HL-60 (cell line): Measurements from ENCODE around the gene ZFR2.

Experiments used
- DNase-seq, 2 experiments: peaks; one replicate each; pipeline ENCODE4 v3.0.0-alpha.2; 2010 to 2020; ENCODE audit warnings: low read depth in 1 of 2, low spot score in 1 of 2
- H3K27ac ChIP-seq: fragments of 250-450 bp; sonication (Bioruptor Pico); replicated peaks from 2 replicates; pipeline ENCODE4 v1.5.1; 2020; ENCODE audit warnings: mild to moderate bottlenecking, moderate library complexity
- H3K27me3 ChIP-seq: fragments of 250-450 bp; sonication (Bioruptor Pico); 2 replicates; pipeline ENCODE4 v1.5.1; 2021; ENCODE audit warnings: mild to moderate bottlenecking, moderate library complexity; ENCODE audit not compliant: insufficient read depth, poor library complexity, severe bottlenecking
- H3K4me3 ChIP-seq: replicated peaks from 2 replicates; pipeline ENCODE4 v1.5.1; 2011; ENCODE audit warnings: mild to moderate bottlenecking, control low read depth, low read length; ENCODE audit not compliant: insufficient read depth
- CTCF ChIP-seq: IDR thresholded peaks from one replicate; pipeline ENCODE4 v1.5.1; 2011; ENCODE audit warnings: low read length, control low read depth, inconsistent platforms; ENCODE audit not compliant: insufficient read depth
- GABPA ChIP-seq: IDR thresholded peaks from 2 replicates; pipeline ENCODE4 v1.6.1; 2012; ENCODE audit warnings: low read depth
- POLR2AphosphoS5 ChIP-seq: IDR thresholded peaks from 2 replicates; pipeline ENCODE4 v1.6.1; 2012; ENCODE audit warnings: low read depth
- REST ChIP-seq: IDR thresholded peaks from 2 replicates; pipeline ENCODE4 v1.6.1; 2012; ENCODE audit warnings: low read depth; ENCODE audit not compliant: insufficient replicate concordance
- SPI1 ChIP-seq: IDR thresholded peaks from 2 replicates; pipeline ENCODE4 v1.6.1; 2012; ENCODE audit warnings: low read depth, mild to moderate bottlenecking, borderline replicate concordance

ZFR2 gene

GRCh38 chr19:3902317-3902973 is 33.6 kb upstream of the ZFR2 start:
- no peak for DNase-seq
- no peak for TF ChIP-seq REST
- TF ChIP-seq GABPA: no peak
- no peak for TF ChIP-seq SPI1
- TF ChIP-seq CTCF: no peak
- TF ChIP-seq POLR2AphosphoS5: no peak
- H3K4me3 ChIP-seq: no peak overlapping the region
- no peaks in the 10 kb centered on the region for H3K27me3 ChIP-seq
- no peak overlapping the region for H3K27ac ChIP-seq

GRCh38 chr19:3899531-3900294 is 30.9 kb upstream of the ZFR2 start:
- no peak overlapping the region for H3K27ac ChIP-seq
- no peak overlapping the region for H3K4me3 ChIP-seq
- no peaks in the 10 kb centered on the region for H3K27me3 ChIP-seq
- TF ChIP-seq CTCF: no peak
- TF ChIP-seq SPI1: no peak
- TF ChIP-seq GABPA: no peak
- no peak for TF ChIP-seq REST
- no peak for TF ChIP-seq POLR2AphosphoS5
- DNase-seq: no peak

GRCh38 chr19:3898426-3898825 is 29.6 kb upstream of the ZFR2 start:
- no peak for DNase-seq
- no peak for TF ChIP-seq GABPA
- TF ChIP-seq SPI1: no peak
- TF ChIP-seq REST: no peak
- TF ChIP-seq POLR2AphosphoS5: no peak
- no peak for TF ChIP-seq CTCF
- no peak overlapping the region for H3K27ac ChIP-seq
- no peaks in the 10 kb centered on the region for H3K27me3 ChIP-seq
- no peak overlapping the region for H3K4me3 ChIP-seq
